BE2C (cell line): ENCODE data around the gene DAB1.

Experiments used
- DNase-seq: peaks from one replicate; pipeline ENCODE4 v3.0.0-alpha.2; 2020
- H3K27me3 ChIP-seq: fragments of 250-450 bp; sonication (Bioruptor Pico); 2 replicates; pipeline ENCODE4 v1.5.1; 2020; ENCODE audit warnings: mild to moderate bottlenecking
- H3K36me3 ChIP-seq: fragments of 250-450 bp; sonication (Bioruptor Pico); 2 replicates; pipeline ENCODE4 v1.5.1; 2020; ENCODE audit warnings: mild to moderate bottlenecking
- H3K4me1 ChIP-seq: fragments of 250-450 bp; sonication (Bioruptor Pico); 2 replicates; pipeline ENCODE4 v1.5.1; 2020
- H3K4me3 ChIP-seq: 2 replicates; pipeline ENCODE4 v1.5.1; 2011; ENCODE audit warnings: low read depth, low read length
- H3K9me3 ChIP-seq: fragments of 250-450 bp; sonication (Bioruptor Pico); 2 replicates; pipeline ENCODE4 v1.5.1; 2020
- TF ChIP-seq, protein P1 (sequence below): IDR thresholded peaks from 2 replicates; pipeline ENCODE4 v1.5.1; 2012; ENCODE audit warnings: mild to moderate bottlenecking, low read depth, low read length

The DAB1 gene

DNA sequence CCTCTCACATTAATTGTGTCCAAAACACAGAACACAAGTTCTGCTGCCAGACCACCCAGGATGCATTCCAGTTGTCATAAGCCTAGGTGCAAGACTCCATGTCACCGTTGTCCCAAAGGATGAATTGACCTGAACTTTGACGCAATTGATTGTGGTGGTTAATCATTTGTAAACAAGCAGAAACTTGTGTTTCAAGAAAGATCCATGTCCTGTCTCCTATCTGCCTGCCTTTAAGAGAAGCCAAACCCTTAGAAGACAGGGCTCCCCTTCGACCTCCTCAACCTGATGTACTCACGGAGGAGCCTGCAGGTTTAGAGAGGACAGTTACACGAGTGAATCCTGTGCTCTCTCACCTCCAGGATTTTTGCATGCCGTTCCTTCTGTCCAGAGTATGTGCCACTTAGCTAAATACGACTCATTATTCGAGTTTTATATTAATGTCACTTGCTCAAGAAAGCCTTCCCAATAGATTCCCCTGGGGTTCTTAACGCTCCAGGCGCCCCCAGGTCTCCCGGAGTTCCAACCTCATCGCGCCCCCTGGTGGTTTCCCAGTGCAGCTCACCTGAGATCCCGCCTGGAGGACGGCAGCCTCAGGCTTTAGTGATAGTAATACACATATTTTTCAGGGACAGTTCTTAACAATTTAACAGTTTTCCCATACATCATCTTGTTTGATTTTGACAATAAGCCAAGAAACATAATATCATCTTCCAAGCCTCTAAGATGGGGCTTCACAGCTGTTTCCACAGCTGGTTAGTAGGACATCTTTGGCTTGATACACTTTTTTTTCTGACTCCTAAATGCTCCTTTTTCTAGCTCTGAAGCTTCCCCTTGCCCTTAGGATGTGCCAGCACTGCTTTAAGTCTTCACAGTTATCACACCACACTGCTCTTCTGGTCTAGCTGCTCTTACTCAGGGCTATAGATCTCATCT lies 455.7 kb downstream of the DAB1 start:
- Histone ChIP-seq H3K27me3 (no peaks in the 10 kb centered on the region), H3K4me1 (no peaks in the 10 kb centered on the region)

DNA sequence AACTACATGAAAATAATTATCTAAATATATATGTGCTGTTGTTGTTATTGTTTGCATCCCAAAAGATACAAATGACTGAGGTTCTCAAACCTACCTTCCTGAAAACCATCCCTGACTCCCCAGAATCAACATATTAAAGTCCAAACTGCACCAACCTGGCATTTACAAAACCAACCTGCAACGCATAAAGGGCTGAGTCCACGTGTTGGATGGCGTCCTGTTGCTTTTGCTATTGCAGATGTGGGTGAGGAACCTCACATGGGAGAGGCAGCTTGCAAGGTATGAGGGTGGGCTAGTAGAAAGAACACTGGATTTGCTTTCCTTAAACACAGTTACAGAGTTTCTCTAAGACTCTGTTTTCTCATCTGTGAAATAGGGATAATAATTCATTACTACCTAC lies 456.5 kb downstream of the DAB1 start:
- H3K27me3 ChIP-seq: no peaks in the 10 kb centered on the region
- no peaks in the 10 kb centered on the region for H3K36me3 ChIP-seq
- DNase-seq: no peak
- no peaks in the 10 kb centered on the region for H3K9me3 ChIP-seq
- TF ChIP-seq, protein P1, sequence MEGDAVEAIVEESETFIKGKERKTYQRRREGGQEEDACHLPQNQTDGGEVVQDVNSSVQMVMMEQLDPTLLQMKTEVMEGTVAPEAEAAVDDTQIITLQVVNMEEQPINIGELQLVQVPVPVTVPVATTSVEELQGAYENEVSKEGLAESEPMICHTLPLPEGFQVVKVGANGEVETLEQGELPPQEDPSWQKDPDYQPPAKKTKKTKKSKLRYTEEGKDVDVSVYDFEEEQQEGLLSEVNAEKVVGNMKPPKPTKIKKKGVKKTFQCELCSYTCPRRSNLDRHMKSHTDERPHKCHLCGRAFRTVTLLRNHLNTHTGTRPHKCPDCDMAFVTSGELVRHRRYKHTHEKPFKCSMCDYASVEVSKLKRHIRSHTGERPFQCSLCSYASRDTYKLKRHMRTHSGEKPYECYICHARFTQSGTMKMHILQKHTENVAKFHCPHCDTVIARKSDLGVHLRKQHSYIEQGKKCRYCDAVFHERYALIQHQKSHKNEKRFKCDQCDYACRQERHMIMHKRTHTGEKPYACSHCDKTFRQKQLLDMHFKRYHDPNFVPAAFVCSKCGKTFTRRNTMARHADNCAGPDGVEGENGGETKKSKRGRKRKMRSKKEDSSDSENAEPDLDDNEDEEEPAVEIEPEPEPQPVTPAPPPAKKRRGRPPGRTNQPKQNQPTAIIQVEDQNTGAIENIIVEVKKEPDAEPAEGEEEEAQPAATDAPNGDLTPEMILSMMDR: no peak
- H3K4me1 ChIP-seq: no peaks in the 10 kb centered on the region
- H3K4me3 ChIP-seq: no peak overlapping the region

More for the DNA sequence above, 455.7 kb downstream of the DAB1 start:
- TF ChIP-seq, protein P1: peak; percentile 66
- Histone ChIP-seq H3K4me3 (no peak overlapping the region), H3K9me3 (no peaks in the 10 kb centered on the region), H3K36me3 (no peaks in the 10 kb centered on the region)
- peak; percentile 63 for DNase-seq

DNA sequence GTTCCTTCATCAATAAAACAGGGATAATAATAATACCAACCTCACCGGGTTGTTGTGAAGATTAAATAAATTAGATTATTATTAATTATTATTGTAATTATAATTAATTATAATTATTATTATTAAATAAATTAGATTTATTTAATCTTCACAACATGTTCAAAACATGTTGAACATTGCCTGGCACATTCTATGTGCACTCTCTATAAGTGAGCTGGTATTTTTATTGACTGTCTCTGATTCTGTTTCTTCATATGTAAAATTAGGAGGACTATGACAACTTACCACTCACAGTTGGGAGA lies 457.2 kb downstream of the DAB1 start:
- no peak for DNase-seq
- no peaks in the 10 kb centered on the region for H3K27me3 ChIP-seq
- no peaks in the 10 kb centered on the region for H3K36me3 ChIP-seq
- no peak overlapping the region for H3K4me3 ChIP-seq
- H3K9me3 ChIP-seq: no peaks in the 10 kb centered on the region
- TF ChIP-seq, protein P1: no peak
- H3K4me1 ChIP-seq: no peaks in the 10 kb centered on the region

DNA sequence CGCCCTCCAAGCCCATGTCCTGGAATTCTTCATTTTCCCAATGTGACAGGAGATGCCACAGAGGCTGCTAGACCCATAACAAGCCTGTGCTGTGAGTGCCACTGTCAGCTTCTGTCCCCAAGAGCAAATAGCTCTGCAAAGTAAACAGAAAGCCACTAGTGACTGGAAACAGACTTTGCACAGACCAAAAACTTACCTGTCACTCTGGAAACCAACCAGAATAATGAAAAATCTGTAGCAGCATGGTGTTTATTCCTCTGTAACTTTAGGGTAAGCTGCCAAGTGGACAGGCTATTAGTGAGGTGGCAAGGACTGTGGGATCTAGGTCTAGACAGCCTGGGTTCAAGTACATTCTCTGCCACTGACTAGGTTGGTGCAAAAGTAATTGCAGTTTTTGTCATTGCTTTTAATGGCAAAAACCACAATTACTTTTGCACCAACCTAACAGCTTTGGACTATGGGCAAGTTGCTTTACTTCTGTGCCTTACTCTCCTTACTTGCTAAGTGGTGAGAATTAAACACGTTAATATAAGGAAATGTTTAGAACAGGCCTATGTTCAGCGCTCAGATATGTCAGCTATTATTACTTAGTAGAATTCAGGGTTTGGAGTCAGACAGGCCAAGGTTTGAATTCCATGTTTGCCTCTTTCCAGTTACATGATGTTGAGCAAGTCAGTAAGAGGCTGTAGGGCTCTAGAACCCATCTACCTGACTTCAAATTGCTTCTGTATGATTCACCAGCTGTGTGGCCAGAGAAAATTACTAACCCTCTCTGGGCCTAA lies 457.8 kb downstream of the DAB1 start, which contains the start of gene C8B:
C8B (minus strand) TSS at position 100 of the 782 bp plus-strand sequence; CDS start at position 33, 67 bp downstream.
- DNase-seq: no peak

DNA sequence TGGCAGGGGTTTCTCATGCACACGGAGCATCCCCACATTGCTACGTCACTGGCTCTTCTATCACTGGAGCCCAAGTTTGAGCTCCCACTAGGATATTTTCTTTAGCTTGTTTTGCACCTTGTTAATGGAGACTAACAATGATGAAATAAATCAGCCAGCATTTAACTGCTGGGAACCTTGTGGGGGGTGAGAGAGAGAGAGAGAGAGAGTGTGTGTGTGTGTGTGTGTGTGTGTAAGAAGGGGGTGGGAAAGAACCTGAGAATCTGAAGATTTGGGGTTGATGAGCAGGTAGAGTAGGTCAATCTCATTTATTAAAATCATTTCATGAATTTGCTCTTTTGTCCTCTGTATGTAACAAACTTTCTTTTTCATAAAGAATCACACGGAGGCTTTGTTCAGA lies 458.7 kb downstream of the DAB1 start:
- no peak overlapping the region for H3K4me3 ChIP-seq
- TF ChIP-seq, protein P1: no peak
- H3K36me3 ChIP-seq: no peaks in the 10 kb centered on the region
- H3K9me3 ChIP-seq: no peaks in the 10 kb centered on the region
- H3K27me3 ChIP-seq: no peaks in the 10 kb centered on the region
- DNase-seq: no peak
- no peaks in the 10 kb centered on the region for H3K4me1 ChIP-seq

More for the DNA sequence above, 457.8 kb downstream of the DAB1 start, which contains the start of gene C8B:
- H3K4me1 ChIP-seq: no peaks in the 10 kb centered on the region
- no peaks in the 10 kb centered on the region for H3K27me3 ChIP-seq
- no peaks in the 10 kb centered on the region for H3K9me3 ChIP-seq
- H3K36me3 ChIP-seq: no peaks in the 10 kb centered on the region
- TF ChIP-seq, protein P1: no peak
- no peak within 1 kb of the TSS for H3K4me3 ChIP-seq
